ENCODE results near the gene SAMD13.

The SAMD13 gene

GRCh38 chr1:84376000-84376910 is 74.7 kb downstream of the SAMD13 start:
- DNase-seq, result no peak

GRCh38 chr1:84377480-84378095 is 76.1 kb downstream of the SAMD13 start:
- DNase-seq, result no peak

GRCh38 chr1:84379138-84379916 is 77.8 kb downstream of the SAMD13 start:
- DNase-seq, result no peak

- no peak for DNase-seq
Observed at GRCh38 chr1:84379917-84380180, 78.3 kb downstream of the SAMD13 start.

GRCh38 chr1:84382127-84382526 is 80.6 kb downstream of the SAMD13 start:
- no peak for DNase-seq

DNA sequence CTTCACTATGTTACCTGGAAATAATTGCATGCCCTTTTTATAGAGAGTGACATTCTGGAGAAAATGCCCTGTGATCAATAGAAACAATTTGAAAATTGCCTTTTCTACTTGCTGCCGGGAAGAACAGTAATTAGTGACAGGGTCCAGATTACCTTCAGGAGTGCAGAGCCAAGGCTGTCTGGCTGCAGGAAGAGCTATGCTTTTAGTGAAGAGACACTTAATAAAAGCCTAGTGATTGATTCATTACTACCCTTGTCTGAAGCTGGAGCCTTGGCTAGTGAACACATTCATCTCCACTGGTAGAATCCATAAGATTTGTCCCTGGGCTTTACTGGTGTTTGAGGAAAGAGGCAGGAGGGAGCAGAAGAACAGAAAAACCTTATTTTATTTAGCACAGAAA is 83.8 kb downstream of the SAMD13 start:
- DNase-seq, result no peak

GRCh38 chr1:84386716-84387479 is 85.4 kb downstream of the SAMD13 start:
- no peak for DNase-seq

- DNase-seq, result no peak
Observed at GRCh38 chr1:84387480-84388163, 86.1 kb downstream of the SAMD13 start.

DNA sequence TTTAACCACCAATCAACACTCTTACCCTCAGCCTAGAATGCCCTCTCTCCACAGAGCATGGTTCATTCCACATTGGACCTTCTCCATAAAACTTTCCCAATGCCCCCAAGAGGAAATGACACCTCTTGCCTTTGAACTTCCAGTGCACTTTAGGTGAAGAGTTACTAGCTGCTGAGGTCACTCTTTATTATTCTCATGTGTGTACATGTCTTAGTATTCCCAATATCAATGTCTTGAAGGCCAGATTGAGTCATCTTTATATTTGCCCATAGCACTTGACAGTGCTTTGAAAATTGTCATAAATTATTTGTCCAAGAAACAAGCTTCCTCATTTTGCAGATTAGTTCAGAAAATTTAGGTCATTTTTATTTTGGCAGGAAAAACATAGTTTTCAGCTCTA is 88.7 kb downstream of the SAMD13 start:
- no peak for DNase-seq

- DNase-seq, result no peak
Observed at GRCh38 chr1:84398175-84399155, 97.0 kb downstream of the SAMD13 start, which contains the start of gene DNASE2B. DNASE2B (plus strand) TSS chr1:84398484; CDS start chr1:84398565, 81 bp downstream.

Data from NK-92 treated with Interleukin-12 subunit alpha and Interleukin-12 subunit beta, amount 100 ng/mL, for 24 hours (cell line).